Measurements from ENCODE around the gene ME3.

DNA sequence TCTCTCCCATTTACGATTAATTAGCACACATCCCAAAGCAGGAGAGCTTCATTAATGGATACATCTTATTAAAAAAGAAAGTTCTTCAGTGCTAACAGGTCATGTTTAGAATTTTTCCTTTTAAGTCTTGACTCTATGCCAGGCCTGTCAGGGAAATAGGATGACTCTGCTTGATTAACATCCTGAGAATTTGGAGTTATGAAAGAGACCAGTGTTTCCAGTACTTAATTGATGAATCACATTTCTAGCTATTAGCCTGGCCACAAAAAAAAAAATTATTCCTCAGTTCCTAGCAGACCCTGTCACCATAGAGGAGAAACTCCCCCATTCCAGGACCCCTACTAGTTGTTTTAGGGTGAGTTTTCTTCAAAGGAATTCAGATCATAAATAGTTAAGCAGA lies 23.6 kb upstream of the ME3 start:
- TF ChIP-seq, protein P1, sequence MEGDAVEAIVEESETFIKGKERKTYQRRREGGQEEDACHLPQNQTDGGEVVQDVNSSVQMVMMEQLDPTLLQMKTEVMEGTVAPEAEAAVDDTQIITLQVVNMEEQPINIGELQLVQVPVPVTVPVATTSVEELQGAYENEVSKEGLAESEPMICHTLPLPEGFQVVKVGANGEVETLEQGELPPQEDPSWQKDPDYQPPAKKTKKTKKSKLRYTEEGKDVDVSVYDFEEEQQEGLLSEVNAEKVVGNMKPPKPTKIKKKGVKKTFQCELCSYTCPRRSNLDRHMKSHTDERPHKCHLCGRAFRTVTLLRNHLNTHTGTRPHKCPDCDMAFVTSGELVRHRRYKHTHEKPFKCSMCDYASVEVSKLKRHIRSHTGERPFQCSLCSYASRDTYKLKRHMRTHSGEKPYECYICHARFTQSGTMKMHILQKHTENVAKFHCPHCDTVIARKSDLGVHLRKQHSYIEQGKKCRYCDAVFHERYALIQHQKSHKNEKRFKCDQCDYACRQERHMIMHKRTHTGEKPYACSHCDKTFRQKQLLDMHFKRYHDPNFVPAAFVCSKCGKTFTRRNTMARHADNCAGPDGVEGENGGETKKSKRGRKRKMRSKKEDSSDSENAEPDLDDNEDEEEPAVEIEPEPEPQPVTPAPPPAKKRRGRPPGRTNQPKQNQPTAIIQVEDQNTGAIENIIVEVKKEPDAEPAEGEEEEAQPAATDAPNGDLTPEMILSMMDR (IDR thresholded peaks at IDR 0.05; ENCODE audit: low read length) = no peak
- TF ChIP-seq EZH2 (optimal IDR thresholded peaks at IDR 0.05; ENCODE audit: low read depth, low read length) (no peak), EZH2phosphoT487 (IDR thresholded peaks at IDR 0.05; ENCODE audit: low read length) (no peak)

Measured in MM.1S (cell line).